ENCODE measurements around the gene TRPC6.
"Not testable (repeated sequence)": the region's sequence is repeated elsewhere in the genome, so short reads cannot be mapped to it uniquely, and the experiment has no call there.

The TRPC6 gene

GRCh38 chr11:101516546-101516945, 67.3 kb downstream of the TRPC6 start:
- no peak for DNase-seq

GRCh38 chr11:101511065-101511464, 72.7 kb downstream of the TRPC6 start:
- no peak for DNase-seq

GRCh38 chr11:101510591-101510990, 73.2 kb downstream of the TRPC6 start:
- no peak for DNase-seq

GRCh38 chr11:101509922-101510321, 73.9 kb downstream of the TRPC6 start:
- no peak for DNase-seq

GRCh38 chr11:101508370-101508769, 75.4 kb downstream of the TRPC6 start:
- DNase-seq = no peak

- no peak for DNase-seq
These were observed 84.9 kb downstream of the TRPC6 start for GRCh38 chr11:101498891-101499290.

GRCh38 chr11:101497291-101497690, 86.5 kb downstream of the TRPC6 start:
- no peak for DNase-seq

GRCh38 chr11:101487775-101488174, 96.0 kb downstream of the TRPC6 start:
- no peak for DNase-seq

- DNase-seq = no peak
These were observed 101.2 kb downstream of the TRPC6 start for GRCh38 chr11:101482556-101483124.

GRCh38 chr11:101478587-101479369, 105.0 kb downstream of the TRPC6 start:
- DNase-seq = no peak

- no peak for DNase-seq
These were observed 105.9 kb downstream of the TRPC6 start for GRCh38 chr11:101477926-101478325.

GRCh38 chr11:101476191-101476590, 107.6 kb downstream of the TRPC6 start:
- DNase-seq = no peak

GRCh38 chr11:101475699-101476098, 108.1 kb downstream of the TRPC6 start:
- no peak for DNase-seq

- no peak for DNase-seq
These were observed 109.1 kb downstream of the TRPC6 start for GRCh38 chr11:101474666-101475065.

- DNase-seq = no peak
These were observed 112.8 kb downstream of the TRPC6 start for GRCh38 chr11:101470881-101471520.

GRCh38 chr11:101470419-101470818, 113.4 kb downstream of the TRPC6 start:
- no peak for DNase-seq

GRCh38 chr11:101466352-101466751, 117.5 kb downstream of the TRPC6 start:
- DNase-seq = no peak

GRCh38 chr11:101464388-101464787, 119.4 kb downstream of the TRPC6 start:
- not testable (repeated sequence) for DNase-seq

GRCh38 chr11:101459020-101459419, 124.8 kb downstream of the TRPC6 start:
- no peak for DNase-seq

- DNase-seq = no peak
These were observed 125.6 kb downstream of the TRPC6 start for GRCh38 chr11:101458161-101458560.

- DNase-seq = no peak
These were observed 127.0 kb downstream of the TRPC6 start for GRCh38 chr11:101456812-101457211.

- DNase-seq = no peak
These were observed 130.1 kb downstream of the TRPC6 start for GRCh38 chr11:101453682-101454081.

GRCh38 chr11:101448881-101449442, 134.8 kb downstream of the TRPC6 start:
- DNase-seq = no peak

GRCh38 chr11:101446726-101447125, 137.1 kb downstream of the TRPC6 start:
- no peak for DNase-seq
